Measurements from ENCODE around the gene SHF. TPM values are rescaled to one million over a fixed set of nuclear protein-coding genes. Genes with fewer than 3 reads are reported as not detected.

Gene SHF
- total RNA-seq, 4 donors from 2014 or later: 4.4 to 10.0 (median 7.4) TPM

- no peak overlapping the region for H3K27ac ChIP-seq
- H3K27me3 ChIP-seq: no peaks in the 10 kb centered on the region
- H3K4me3 ChIP-seq: no peak overlapping the region
- no peaks in the 10 kb centered on the region for H3K9me3 ChIP-seq
- no peaks in the 10 kb centered on the region for H3K36me3 ChIP-seq
- 50% methylated on average over 1 of the region's 1 CpG; no CpG with 5 or more reads in 1 of the 2 donors for WGBS, 2 donors (ENCODE audit: low coverage in 1 of 2)
- ATAC-seq: peak; percentile 21
- H3K4me1 ChIP-seq: peaks cover 0 to 7% (median 3%) of the 10 kb centered on the region in 3 donors
- TF ChIP-seq EP300 (IDR thresholded peaks at IDR 0.05) (no peak), POLR2A (IDR thresholded peaks at IDR 0.05) (no peak), CTCF (IDR thresholded peaks at IDR 0.05) (no peak), POLR2AphosphoS5 (IDR thresholded peaks at IDR 0.05) (no peak)
These were observed 29.8 kb downstream of the SHF start for GRCh38 chr15:45157974-45158373.

- WGBS, 2 donors (ENCODE audit: low coverage in 1 of 2): 61 to 63% methylated on average over 4 to 6 of the region's 7 CpGs
- ATAC-seq: no peak
- H3K4me3 ChIP-seq: no peak overlapping the region
These were observed 30.9 kb downstream of the SHF start for GRCh38 chr15:45156744-45157455.

GRCh38 chr15:45155739-45156138 lies 32.0 kb downstream of the SHF start:
- ATAC-seq: no peak
- TF ChIP-seq POLR2A (IDR thresholded peaks at IDR 0.05): no peak
- TF ChIP-seq POLR2AphosphoS5 (IDR thresholded peaks at IDR 0.05): no peak
- TF ChIP-seq CTCF (IDR thresholded peaks at IDR 0.05): no peak
- TF ChIP-seq EP300 (IDR thresholded peaks at IDR 0.05): no peak
- Histone ChIP-seq H3K36me3 (peaks cover 0 to 20% of the 10 kb centered on the region in 2 donors), H3K4me1 (no peaks in the 10 kb centered on the region), H3K27ac (no peak overlapping the region), H3K4me3 (no peak overlapping the region), H3K9me3 (no peaks in the 10 kb centered on the region), H3K27me3 (no peaks in the 10 kb centered on the region)
- WGBS, 2 donors (ENCODE audit: low coverage in 1 of 2): 78 to 82% methylated on average over 5 to 7 of the region's 8 CpGs

More at GRCh38 chr15:45156744-45157455, 30.9 kb downstream of the SHF start:
- Histone ChIP-seq H3K27ac (no peak overlapping the region), H3K36me3 (peaks cover 0 to 8% of the 10 kb centered on the region in 2 donors), H3K9me3 (no peaks in the 10 kb centered on the region), H3K4me1 (no peaks in the 10 kb centered on the region), H3K27me3 (no peaks in the 10 kb centered on the region)
- no peak for TF ChIP-seq EP300 (IDR thresholded peaks at IDR 0.05)
- no peak for TF ChIP-seq POLR2AphosphoS5 (IDR thresholded peaks at IDR 0.05)
- no peak for TF ChIP-seq CTCF (IDR thresholded peaks at IDR 0.05)
- TF ChIP-seq POLR2A (IDR thresholded peaks at IDR 0.05): no peak

GRCh38 chr15:45151998-45152828 lies 35.6 kb downstream of the SHF start:
- TF ChIP-seq POLR2A (IDR thresholded peaks at IDR 0.05) (no peak), CTCF (IDR thresholded peaks at IDR 0.05) (no peak), POLR2AphosphoS5 (IDR thresholded peaks at IDR 0.05) (no peak), EP300 (IDR thresholded peaks at IDR 0.05) (no peak)
- Histone ChIP-seq H3K4me1 (no peaks in the 10 kb centered on the region), H3K27me3 (no peaks in the 10 kb centered on the region), H3K9me3 (no peaks in the 10 kb centered on the region), H3K27ac (no peak overlapping the region), H3K4me3 (no peak overlapping the region), H3K36me3 (peaks cover 0 to 21% of the 10 kb centered on the region in 2 donors)
- 91 to 97% methylated on average over 6 to 26 of the region's 36 CpGs for WGBS, 2 donors (ENCODE audit: low coverage in 1 of 2)
- ATAC-seq: no peak
